HG02884 (cell line): ENCODE results near the gene PERCC1.

ENCODE experiments used
- ATAC-seq: cut with Tn5 transposase; IDR thresholded peaks from one replicate; pipeline ENCODE4 v1.9.1; 2021; ENCODE audit warnings: mild to moderate bottlenecking, moderate library complexity; ENCODE audit not compliant: unreplicated experiment

PERCC1 gene

GRCh38 chr16:1430759-1431496 lies at the start of gene PERCC1:
TSS of gene PERCC1 (plus strand) at chr16:1431078. CDS start at chr16:1432594, 1,516 bp downstream.
- no peak for ATAC-seq

GRCh38 chr16:1381612-1382406 lies 49.1 kb upstream of the PERCC1 start:
- no peak for ATAC-seq

GRCh38 chr16:1383556-1383955 lies 47.3 kb upstream of the PERCC1 start:
- no peak for ATAC-seq

- ATAC-seq = no peak
These were observed 45.6 kb upstream of the PERCC1 start for GRCh38 chr16:1385232-1385631.

GRCh38 chr16:1387331-1387730 lies 43.5 kb upstream of the PERCC1 start:
- no peak for ATAC-seq

- no peak for ATAC-seq
These were observed 41.1 kb upstream of the PERCC1 start for GRCh38 chr16:1389762-1390161.

GRCh38 chr16:1390239-1390779 lies 40.6 kb upstream of the PERCC1 start:
- ATAC-seq = no peak

GRCh38 chr16:1392826-1393225 lies 38.1 kb upstream of the PERCC1 start:
- no peak for ATAC-seq

- no peak for ATAC-seq
These were observed 37.2 kb upstream of the PERCC1 start for GRCh38 chr16:1393613-1394176.

GRCh38 chr16:1394367-1394951 lies 36.4 kb upstream of the PERCC1 start:
- no peak for ATAC-seq

GRCh38 chr16:1395444-1396031 lies 35.3 kb upstream of the PERCC1 start:
- ATAC-seq = no peak

- ATAC-seq = no peak
These were observed 33.1 kb upstream of the PERCC1 start for GRCh38 chr16:1397779-1398178.

- ATAC-seq = no peak
These were observed 32.5 kb upstream of the PERCC1 start for GRCh38 chr16:1398351-1398750.

- ATAC-seq = no peak
These were observed 31.9 kb upstream of the PERCC1 start for GRCh38 chr16:1398826-1399581.

GRCh38 chr16:1401061-1401757 lies 29.7 kb upstream of the PERCC1 start:
- no peak for ATAC-seq

- ATAC-seq = no peak
These were observed 29.1 kb upstream of the PERCC1 start for GRCh38 chr16:1401758-1402154.

GRCh38 chr16:1403036-1403435 lies 27.8 kb upstream of the PERCC1 start:
- ATAC-seq = no peak

- no peak for ATAC-seq
These were observed 27.1 kb upstream of the PERCC1 start for GRCh38 chr16:1403733-1404132.

GRCh38 chr16:1407753-1408152 lies 23.1 kb upstream of the PERCC1 start:
- ATAC-seq = no peak
